Esophagus muscularis mucosa (tissue), 4 donors: ENCODE results near the gene PDE1A.

Experiments
- CTCF ChIP-seq, 3 experiments: fragments of 200-600 bp in 2 of 3; fragments of 450-650 bp in 1 of 3; sonication (generic) in 2 of 3; IDR thresholded peaks; one replicate each; pipeline ENCODE4 v1.5.1; 2017 to 2019; ENCODE audit warnings: antibody characterized with exemption in 3 of 3, mild to moderate bottlenecking in 2 of 3, moderate library complexity in 1 of 3
- EP300 ChIP-seq: sonication (generic); formaldehyde crosslinking; IDR thresholded peaks from one replicate; pipeline ENCODE4 v1.6.1; 2017; ENCODE audit warnings: antibody characterized with exemption
- POLR2A ChIP-seq: fragments of 450-650 bp; IDR thresholded peaks from one replicate; pipeline ENCODE4 v1.6.1; 2017; ENCODE audit warnings: antibody characterized with exemption, moderate library complexity, mild to moderate bottlenecking, low read depth
- POLR2AphosphoS5 ChIP-seq, 2 donors: sonication (generic); formaldehyde crosslinking; IDR thresholded peaks; one replicate each; pipeline ENCODE4 v1.6.1; 2017; ENCODE audit warnings: antibody characterized with exemption in 2 of 2

- TF ChIP-seq CTCF (IDR thresholded peaks at IDR 0.05) (no peak), POLR2AphosphoS5 (IDR thresholded peaks at IDR 0.05) (no peak), POLR2A (no peak), EP300 (no peak)
Observed at GRCh38 chr2:182406221-182406620, 20.6 kb downstream of the PDE1A start.
